ENCODE results near the gene TRMT112. TPM values are rescaled to one million over a fixed set of nuclear protein-coding genes. Genes with fewer than 3 reads are reported as not detected.

Gene TRMT112
- total RNA-seq, 1 donor from 2014 or later = 149 TPM

GRCh38 chr11:64342869-64343745 is 25.7 kb upstream of the TRMT112 start:
- peaks cover 30% of the 10 kb centered on the region for H3K27me3 Mint-ChIP-seq
- no peaks in the 10 kb centered on the region for H3K4me1 Mint-ChIP-seq (ENCODE audit: low read depth)
- H3K9me3 Mint-ChIP-seq (ENCODE audit: low read depth) = no peaks in the 10 kb centered on the region
- no peak for DNase-seq (ENCODE audit: low spot score, unreplicated experiment)
- TF ChIP-seq CTCF (IDR thresholded peaks at IDR 0.05; ENCODE audit: unreplicated experiment) = no peak
- H3K27ac Mint-ChIP-seq = no peak overlapping the region
- H3K36me3 Mint-ChIP-seq (ENCODE audit: insufficient read depth) = no peaks in the 10 kb centered on the region
- no peak overlapping the region for H3K4me3 Mint-ChIP-seq (ENCODE audit: low read depth)

- Mint-ChIP-seq H3K36me3 (ENCODE audit: insufficient read depth) (no peaks in the 10 kb centered on the region), H3K4me1 (ENCODE audit: low read depth) (no peaks in the 10 kb centered on the region), H3K4me3 (ENCODE audit: low read depth) (no peak overlapping the region), H3K9me3 (ENCODE audit: low read depth) (no peaks in the 10 kb centered on the region), H3K27ac (no peak overlapping the region), H3K27me3 (peaks cover 31% of the 10 kb centered on the region)
- peak; percentile 68 for DNase-seq (ENCODE audit: low spot score, unreplicated experiment)
- TF ChIP-seq CTCF (IDR thresholded peaks at IDR 0.05; ENCODE audit: unreplicated experiment) = peak; percentile 49
Observed at GRCh38 chr11:64341851-64342791, 24.8 kb upstream of the TRMT112 start.

GRCh38 chr11:64341429-64341828 is 24.1 kb upstream of the TRMT112 start:
- H3K4me1 Mint-ChIP-seq (ENCODE audit: low read depth) = no peaks in the 10 kb centered on the region
- no peaks in the 10 kb centered on the region for H3K36me3 Mint-ChIP-seq (ENCODE audit: insufficient read depth)
- peaks cover 31% of the 10 kb centered on the region for H3K27me3 Mint-ChIP-seq
- TF ChIP-seq CTCF (IDR thresholded peaks at IDR 0.05; ENCODE audit: unreplicated experiment) = no peak
- no peak overlapping the region for H3K4me3 Mint-ChIP-seq (ENCODE audit: low read depth)
- H3K9me3 Mint-ChIP-seq (ENCODE audit: low read depth) = no peaks in the 10 kb centered on the region
- DNase-seq (ENCODE audit: low spot score, unreplicated experiment) = no peak
- H3K27ac Mint-ChIP-seq = no peak overlapping the region

GRCh38 chr11:64340671-64341335 is 23.4 kb upstream of the TRMT112 start:
- no peaks in the 10 kb centered on the region for H3K36me3 Mint-ChIP-seq (ENCODE audit: insufficient read depth)
- peak overlapping the region; percentile 46 for H3K4me3 Mint-ChIP-seq (ENCODE audit: low read depth)
- H3K27me3 Mint-ChIP-seq = peaks cover 31% of the 10 kb centered on the region
- no peak for DNase-seq (ENCODE audit: low spot score, unreplicated experiment)
- no peak overlapping the region for H3K27ac Mint-ChIP-seq
- H3K9me3 Mint-ChIP-seq (ENCODE audit: low read depth) = no peaks in the 10 kb centered on the region
- no peaks in the 10 kb centered on the region for H3K4me1 Mint-ChIP-seq (ENCODE audit: low read depth)
- TF ChIP-seq CTCF (IDR thresholded peaks at IDR 0.05; ENCODE audit: unreplicated experiment) = no peak

Measured in progenitor cell of endocrine pancreas (in vitro differentiated cells).